ENCODE results near the gene TTYH1.
A peak's percentile ranks its signal among the peaks of the same experiment; 100 is the strongest.
"Not testable (repeated sequence)": the region's sequence is repeated elsewhere in the genome, so short reads cannot be mapped to it uniquely, and the experiment has no call there.

The TTYH1 gene

GRCh38 chr19:54439174-54439851 lies 24.0 kb downstream of the TTYH1 start:
- H3K4me3 ChIP-seq (replicated peaks; ENCODE audit: insufficient read depth, low read length): no peak overlapping the region
- no peaks in the 10 kb centered on the region for H3K27me3 ChIP-seq (ENCODE audit: insufficient read depth, poor library complexity, severe bottlenecking)
- TF ChIP-seq POLR2AphosphoS5 (IDR thresholded peaks at IDR 0.05; ENCODE audit: low read depth): no peak
- TF ChIP-seq CTCF (IDR thresholded peaks at IDR 0.05; ENCODE audit: insufficient read depth, low read length): peak; percentile 56
- no peak overlapping the region for H3K27ac ChIP-seq (replicated peaks)
- peak in 1 of 2 experiments; percentile 69 for DNase-seq (ENCODE audit: low read depth in 1 of 2, low spot score in 1 of 2)

- TF ChIP-seq POLR2AphosphoS5 (IDR thresholded peaks at IDR 0.05; ENCODE audit: low read depth) (no peak), REST (IDR thresholded peaks at IDR 0.05; ENCODE audit: insufficient replicate concordance, low read depth) (no peak), SPI1 (IDR thresholded peaks at IDR 0.05; ENCODE audit: borderline replicate concordance, low read depth) (no peak), CTCF (IDR thresholded peaks at IDR 0.05; ENCODE audit: insufficient read depth, low read length) (no peak)
- H3K27me3 ChIP-seq (ENCODE audit: insufficient read depth, poor library complexity, severe bottlenecking): no peaks in the 10 kb centered on the region
- no peak overlapping the region for H3K4me3 ChIP-seq (replicated peaks; ENCODE audit: insufficient read depth, low read length)
- DNase-seq (ENCODE audit: low read depth in 1 of 2, low spot score in 1 of 2): no peak
- H3K27ac ChIP-seq (replicated peaks): no peak overlapping the region
Observed at GRCh38 chr19:54440641-54441040, 25.4 kb downstream of the TTYH1 start.

- H3K27me3 ChIP-seq (ENCODE audit: insufficient read depth, poor library complexity, severe bottlenecking): no peaks in the 10 kb centered on the region
- no peak for DNase-seq (ENCODE audit: low read depth in 1 of 2, low spot score in 1 of 2)
- no peak overlapping the region for H3K27ac ChIP-seq (replicated peaks)
- H3K4me3 ChIP-seq (replicated peaks; ENCODE audit: insufficient read depth, low read length): no peak overlapping the region
- TF ChIP-seq SPI1 (IDR thresholded peaks at IDR 0.05; ENCODE audit: borderline replicate concordance, low read depth): no peak
- no peak for TF ChIP-seq GABPA (IDR thresholded peaks at IDR 0.05; ENCODE audit: low read depth)
- no peak for TF ChIP-seq CTCF (IDR thresholded peaks at IDR 0.05; ENCODE audit: insufficient read depth, low read length)
- TF ChIP-seq REST (IDR thresholded peaks at IDR 0.05; ENCODE audit: insufficient replicate concordance, low read depth): no peak
- no peak for TF ChIP-seq POLR2AphosphoS5 (IDR thresholded peaks at IDR 0.05; ENCODE audit: low read depth)
Observed at GRCh38 chr19:54444737-54445136, 29.5 kb downstream of the TTYH1 start.

GRCh38 chr19:54446349-54446748 lies 31.1 kb downstream of the TTYH1 start:
- not testable (repeated sequence) for H3K27me3 ChIP-seq (ENCODE audit: insufficient read depth, poor library complexity, severe bottlenecking); H3K27ac ChIP-seq (replicated peaks); H3K4me3 ChIP-seq (replicated peaks; ENCODE audit: insufficient read depth, low read length); DNase-seq (ENCODE audit: low read depth in 1 of 2, low spot score in 1 of 2)
